Transverse colon (tissue), 4 donors: ENCODE measurements around the gene SHROOM1. TPM values are rescaled to one million over a fixed set of nuclear protein-coding genes. Genes with fewer than 3 reads are reported as not detected.

Experiments
- DNase-seq: peaks from one replicate; pipeline ENCODE4 v3.0.0-alpha.2; 2019
- H3K27ac ChIP-seq, 4 donors: fragments of 200-600 bp; sonication (generic); 2 replicates each; pipeline ENCODE4 v1.5.1; 2016 to 2018; ENCODE audit warnings: inconsistent platforms in 4 of 4
- H3K27me3 ChIP-seq: fragments of 200-600 bp; sonication (generic); 2 replicates; pipeline ENCODE4 v1.5.1; 2017; ENCODE audit warnings: inconsistent platforms
- H3K36me3 ChIP-seq, 4 donors: fragments of 200-600 bp; sonication (generic); 2 replicates each; pipeline ENCODE4 v1.5.1; 2017 to 2019; ENCODE audit warnings: inconsistent platforms in 4 of 4
- H3K4me1 ChIP-seq, 4 donors: fragments of 200-600 bp; sonication (generic); 2 replicates each; pipeline ENCODE4 v1.5.1; 2017 to 2020; ENCODE audit warnings: inconsistent platforms in 4 of 4
- H3K4me3 ChIP-seq, 4 donors: fragments of 200-600 bp; sonication (generic); 1 replicate in 1 of 4; 2 replicates in 3 of 4; pipeline versions ENCODE4 v1.5.1 to v1.6.1; 2017 to 2019; ENCODE audit warnings: inconsistent platforms in 4 of 4
- H3K9me3 ChIP-seq, 2 donors: fragments of 200-600 bp; sonication (generic); 2 replicates each; pipeline ENCODE4 v1.5.1; 2017 to 2019; ENCODE audit warnings: inconsistent platforms in 2 of 2
- CTCF ChIP-seq, 5 experiments: fragments of 200-600 bp in 3 of 5; fragments of 450-650 bp in 2 of 5; sonication (generic) in 3 of 5; IDR thresholded peaks; 1 replicate in 2 of 5; 2 replicates in 3 of 5; pipeline ENCODE4 v1.5.1; 2016 to 2017; ENCODE audit warnings: antibody characterized with exemption in 5 of 5, inconsistent platforms in 3 of 5, mild to moderate bottlenecking in 2 of 5, moderate library complexity in 1 of 5
- EP300 ChIP-seq: sonication (generic); formaldehyde crosslinking; IDR thresholded peaks from one replicate; pipeline ENCODE4 v1.6.1; 2017; ENCODE audit warnings: antibody characterized with exemption, low read depth
- POLR2A ChIP-seq: fragments of 450-650 bp; IDR thresholded peaks from one replicate; pipeline ENCODE4 v1.6.1; 2016; ENCODE audit warnings: antibody characterized with exemption, mild to moderate bottlenecking, moderate library complexity
- POLR2AphosphoS5 ChIP-seq, 3 donors: sonication (generic); formaldehyde crosslinking; IDR thresholded peaks; one replicate each; pipeline ENCODE4 v1.6.1; 2016; ENCODE audit warnings: antibody characterized with exemption in 3 of 3
- WGBS, 2 donors: methylation state at CpG; one replicate each; pipeline ENCODE4 v1.1.5; 2018; ENCODE audit warnings: low coverage in 1 of 2; 5-methylcytosine and 5-hydroxymethylcytosine counted together
- in situ Hi-C, 4 donors: fragments of 200-750 bp; cut with MboI; loops; one replicate each; pipeline versions ENCODE4 v1.15.0 to v1.15.1; 2017; ENCODE audit warnings: low sequenced_read_pairs in 3 of 4, low pct_ligation_motif_present in 1 of 4, low pct_unique_long_range_greater_than_20kb in 1 of 4
- intact Hi-C: fragments of 100-400 bp; cut with DNase I; formaldehyde crosslinking; loops from one replicate; pipeline ENCODE4 v1.15.1; 2023; ENCODE audit warnings: low total_unique reads
- total RNA-seq, 4 donors: library from RNA; depleted of rRNA; stranded (reverse); fragments of >200 nt; gene quantifications; one replicate each; pipeline ENCODE4 v1.1.0, GENCODE V29; 2016

Gene SHROOM1
- total RNA-seq, 4 donors from 2014 or later, result 65.3 to 244 (median 77.3) TPM

GRCh38 chr5:132840313-132840712 is 9.9 kb upstream of the SHROOM1 start:
- Histone ChIP-seq H3K27ac (peak overlapping the region; percentile 86 to 92 (median 88)), H3K27me3 (no peaks in the 10 kb centered on the region), H3K4me1 (peaks cover 14 to 55% (median 42%) of the 10 kb centered on the region in 4 donors), H3K9me3 (no peaks in the 10 kb centered on the region), H3K36me3 (no peaks in the 10 kb centered on the region), H3K4me3 (no peak overlapping the region)
- DNase-seq, result no peak
- TF ChIP-seq POLR2AphosphoS5 (IDR thresholded peaks at IDR 0.05), result no peak
- intact Hi-C loops (no loop called here), in situ Hi-C loops (loop anchor here in 1 of 4 donors (25.0 kb wide), 1 partner anchor 453 kb away; no protein-coding TSS in a partner anchor)
- 31 to 60% methylated on average over 3 of the region's 3 CpGs for WGBS, 2 donors

- no peaks in the 10 kb centered on the region for H3K27me3 ChIP-seq
- no peaks in the 10 kb centered on the region for H3K9me3 ChIP-seq
- intact Hi-C loops (no loop called here), in situ Hi-C loops (loop anchor here in 2 of 4 donors (10.0 to 25.0 kb wide), 2 partner anchors 45 to 452 kb away; no protein-coding TSS in a partner anchor)
- no peaks in the 10 kb centered on the region for H3K36me3 ChIP-seq
- WGBS, 2 donors, result 37 to 54% methylated on average over 7 to 8 of the region's 8 CpGs
- peaks cover 14 to 55% (median 42%) of the 10 kb centered on the region in 4 donors for H3K4me1 ChIP-seq
- peak; percentile 51 for DNase-seq
- TF ChIP-seq POLR2A, result peak; percentile 54
- peak in 2 of 3 donors; percentile 65 to 72 for TF ChIP-seq POLR2AphosphoS5 (IDR thresholded peaks at IDR 0.05)
- TF ChIP-seq CTCF (IDR thresholded peaks at IDR 0.05), result no peak
- no peak for TF ChIP-seq EP300
- no peak overlapping the region for H3K4me3 ChIP-seq
- peak overlapping the region; percentile 86 to 92 (median 88) for H3K27ac ChIP-seq
These were observed 9.2 kb upstream of the SHROOM1 start for GRCh38 chr5:132839426-132840301.

- TF ChIP-seq POLR2AphosphoS5 (IDR thresholded peaks at IDR 0.05), result no peak
- no peak for TF ChIP-seq POLR2A
- TF ChIP-seq CTCF (IDR thresholded peaks at IDR 0.05), result no peak
- TF ChIP-seq EP300, result no peak
- Histone ChIP-seq H3K27ac (peak overlapping the region; percentile 86 to 92 (median 88)), H3K9me3 (no peaks in the 10 kb centered on the region), H3K4me1 (peaks cover 14 to 55% (median 42%) of the 10 kb centered on the region in 4 donors), H3K4me3 (no peak overlapping the region), H3K27me3 (no peaks in the 10 kb centered on the region), H3K36me3 (no peaks in the 10 kb centered on the region)
- no peak for DNase-seq
- WGBS, 2 donors, result 45% methylated on average over 3 of the region's 3 CpGs; no CpG with 5 or more reads in 1 of the 2 donors
- in situ Hi-C loops, result loop anchor here in 2 of 4 donors (10.0 to 25.0 kb wide), 2 partner anchors 46 to 451 kb away; no protein-coding TSS in a partner anchor
- intact Hi-C loops, result no loop called here
These were observed 8.3 kb upstream of the SHROOM1 start for GRCh38 chr5:132838516-132839282.

GRCh38 chr5:132837868-132838267 is 7.4 kb upstream of the SHROOM1 start:
- peak overlapping the region; percentile 86 to 92 (median 88) for H3K27ac ChIP-seq
- no peaks in the 10 kb centered on the region for H3K9me3 ChIP-seq
- DNase-seq, result peak; percentile 80
- H3K27me3 ChIP-seq, result no peaks in the 10 kb centered on the region
- TF ChIP-seq EP300 (no peak), POLR2AphosphoS5 (IDR thresholded peaks at IDR 0.05) (peak in 2 of 3 donors; percentile 77 to 85), POLR2A (peak; percentile 82)
- H3K4me3 ChIP-seq, result no peak overlapping the region
- H3K36me3 ChIP-seq, result no peaks in the 10 kb centered on the region
- 41 to 45% methylated on average over 2 of the region's 2 CpGs for WGBS, 2 donors
- peaks cover 14 to 55% (median 42%) of the 10 kb centered on the region in 4 donors for H3K4me1 ChIP-seq
- in situ Hi-C loops, result loop anchor here in 2 of 4 donors (10.0 to 25.0 kb wide), 2 partner anchors 47 to 451 kb away; no protein-coding TSS in a partner anchor
- intact Hi-C loops, result no loop called here
